AG04450 (cell line): ENCODE results near the gene GRK2. TPM values are rescaled to one million over a fixed set of nuclear protein-coding genes. Genes with fewer than 3 reads are reported as not detected.
"Not testable (repeated sequence)": the region's sequence is repeated elsewhere in the genome, so short reads cannot be mapped to it uniquely, and the experiment has no call there.

Experiments used
- CTCF ChIA-PET: fragments of 300-600, 350-600 bp; formaldehyde crosslinking; extraction: SDS; loops from one replicate; lab custom pipeline; 2022; ENCODE audit warnings: antibody characterized with exemption, inconsistent platforms; lab: Charles Lee
- POLR2A ChIA-PET: fragments of 350-600 bp; formaldehyde crosslinking; extraction: SDS; loops from one replicate; lab custom pipeline; 2021; ENCODE audit warnings: antibody characterized with exemption, inconsistent platforms; lab: Yijun Ruan, JAX
- DNase-seq: peaks from one replicate; pipeline ENCODE4 v3.0.0-alpha.2; 2011; ENCODE audit warnings: low read depth, low spot score
- H3K27ac ChIP-seq: one replicate; pipeline ENCODE4 v1.5.1; 2012; ENCODE audit warnings: low read depth, low read length, control low read depth
- H3K27me3 ChIP-seq: one replicate; pipeline ENCODE4 v1.6.0; 2012; ENCODE audit warnings: low read length; ENCODE audit not compliant: control insufficient read depth, insufficient read depth
- H3K4me3 ChIP-seq: 2 replicates; pipeline ENCODE4 v1.5.1; 2011; ENCODE audit warnings: mild to moderate bottlenecking, low read depth, low read length, control low read depth
- H3K9me3 ChIP-seq: 2 replicates; pipeline ENCODE4 v1.5.1; 2012; ENCODE audit warnings: low read length; ENCODE audit not compliant: control insufficient read depth, insufficient read depth
- polyA plus RNA-seq: library from polyadenylated mRNA; depleted of rRNA; stranded (reverse); fragments of >200 nt; gene quantifications from 2 replicates; pipeline ENCODE4 v1.2.3, GENCODE V29; 2011
- TF ChIP-seq, protein P1 (sequence below): IDR thresholded peaks from 2 replicates; pipeline ENCODE4 v1.5.1; 2011; ENCODE audit warnings: low read depth, low read length, control low read depth, inconsistent platforms

Gene GRK2
- polyA plus RNA-seq, 1 experiment: 17.3 TPM

DNA sequence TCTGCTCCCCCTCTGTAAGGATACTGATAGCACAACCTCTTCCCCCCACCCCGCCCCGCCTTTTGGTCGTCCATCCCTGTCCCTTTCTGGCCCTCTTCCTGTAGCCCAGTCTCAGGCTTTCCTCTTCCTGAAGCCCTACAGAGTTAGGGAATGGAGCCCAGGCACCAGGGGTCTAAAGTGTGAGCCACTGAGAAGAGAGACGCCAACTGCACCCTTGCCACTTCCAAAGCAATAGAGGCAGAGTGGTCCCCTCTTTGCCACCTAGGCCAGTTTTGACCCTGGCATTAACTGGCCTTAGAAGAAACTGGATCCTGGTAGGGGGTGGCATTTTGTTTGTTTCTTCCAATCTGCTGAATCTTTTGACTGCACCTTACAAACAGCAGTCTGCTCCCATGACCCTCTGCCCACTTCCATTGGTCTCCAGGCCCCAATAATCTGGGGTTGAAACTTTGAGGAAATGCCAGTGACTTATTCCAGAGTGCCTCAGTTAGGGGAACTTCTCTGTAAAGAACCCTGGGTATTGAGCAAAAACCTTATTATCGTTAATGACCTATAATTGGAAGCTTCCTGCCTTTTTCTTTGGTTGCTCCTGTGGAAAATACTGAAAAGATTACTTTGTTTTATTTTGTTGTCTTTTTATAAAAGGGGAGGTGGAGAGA lies 9.7 kb upstream of the GRK2 start:
- Histone ChIP-seq H3K27me3 (no peaks in the 10 kb centered on the region), H3K27ac (no peak overlapping the region), H3K4me3 (no peak overlapping the region), H3K9me3 (no peaks in the 10 kb centered on the region)
- POLR2A ChIA-PET: no interaction called here
- TF ChIP-seq, protein P1, sequence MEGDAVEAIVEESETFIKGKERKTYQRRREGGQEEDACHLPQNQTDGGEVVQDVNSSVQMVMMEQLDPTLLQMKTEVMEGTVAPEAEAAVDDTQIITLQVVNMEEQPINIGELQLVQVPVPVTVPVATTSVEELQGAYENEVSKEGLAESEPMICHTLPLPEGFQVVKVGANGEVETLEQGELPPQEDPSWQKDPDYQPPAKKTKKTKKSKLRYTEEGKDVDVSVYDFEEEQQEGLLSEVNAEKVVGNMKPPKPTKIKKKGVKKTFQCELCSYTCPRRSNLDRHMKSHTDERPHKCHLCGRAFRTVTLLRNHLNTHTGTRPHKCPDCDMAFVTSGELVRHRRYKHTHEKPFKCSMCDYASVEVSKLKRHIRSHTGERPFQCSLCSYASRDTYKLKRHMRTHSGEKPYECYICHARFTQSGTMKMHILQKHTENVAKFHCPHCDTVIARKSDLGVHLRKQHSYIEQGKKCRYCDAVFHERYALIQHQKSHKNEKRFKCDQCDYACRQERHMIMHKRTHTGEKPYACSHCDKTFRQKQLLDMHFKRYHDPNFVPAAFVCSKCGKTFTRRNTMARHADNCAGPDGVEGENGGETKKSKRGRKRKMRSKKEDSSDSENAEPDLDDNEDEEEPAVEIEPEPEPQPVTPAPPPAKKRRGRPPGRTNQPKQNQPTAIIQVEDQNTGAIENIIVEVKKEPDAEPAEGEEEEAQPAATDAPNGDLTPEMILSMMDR: no peak
- DNase-seq: no peak
- CTCF ChIA-PET: no interaction called here

DNA sequence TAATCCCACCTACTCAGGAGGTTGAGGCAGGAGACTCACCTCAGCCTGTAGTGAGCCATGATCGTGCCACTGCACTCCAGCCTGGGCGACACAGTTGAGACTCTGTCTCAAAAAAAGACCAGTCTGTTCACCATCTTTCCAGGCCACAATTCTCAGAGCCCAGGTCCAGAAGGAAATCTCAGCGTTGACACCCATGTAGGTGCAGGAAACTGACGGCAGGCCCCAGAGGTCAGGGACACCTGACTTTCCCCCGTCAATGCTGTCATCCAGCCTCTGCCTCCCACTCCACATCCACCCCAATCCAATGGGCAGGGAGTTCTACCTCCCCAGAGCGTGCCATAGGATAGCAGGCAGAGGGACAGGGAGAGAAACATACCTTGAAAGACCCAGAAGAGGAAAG lies 5.9 kb upstream of the GRK2 start:
- ChIA-PET POLR2A (no interaction called here), CTCF (no interaction called here)

DNA sequence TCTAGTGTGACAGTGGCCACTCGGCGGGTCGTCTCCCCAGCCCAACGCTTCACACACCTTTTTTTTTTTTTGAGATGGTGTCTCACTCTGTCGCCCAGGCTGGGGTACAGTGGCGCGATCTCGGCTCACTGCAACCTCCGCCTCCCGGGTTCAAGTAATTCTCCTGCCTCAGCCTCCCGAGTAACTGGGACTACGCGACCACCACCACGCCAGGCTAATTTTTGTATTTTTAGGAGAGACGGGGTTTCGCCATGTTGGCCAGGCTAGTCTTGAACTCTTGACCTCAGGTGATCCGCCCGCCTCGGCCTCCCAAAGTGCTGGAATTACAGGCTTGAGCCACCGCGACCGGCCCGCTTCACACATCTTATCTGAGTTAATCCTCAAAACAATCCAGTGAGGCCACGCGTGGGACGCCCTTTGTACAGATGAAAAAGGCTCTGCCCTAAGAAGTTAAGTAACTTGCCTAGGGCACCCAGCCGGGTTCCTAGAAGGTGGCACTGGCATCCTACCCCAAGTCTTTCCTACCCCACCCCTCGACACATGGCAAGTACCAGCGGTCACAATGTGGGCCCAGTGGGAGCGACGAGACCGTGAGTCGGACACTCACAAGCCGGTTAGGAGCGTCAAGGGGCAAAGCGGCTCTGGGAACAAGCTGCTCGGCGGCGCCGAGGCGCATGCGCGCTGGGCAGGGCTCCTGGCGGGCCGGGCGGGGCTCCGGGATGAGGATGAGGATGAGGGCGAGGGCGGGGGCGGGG lies 5.2 kb upstream of the GRK2 start:
- not testable (repeated sequence) for H3K9me3 ChIP-seq, H3K27me3 ChIP-seq, H3K27ac ChIP-seq, DNase-seq
- CTCF ChIA-PET: interaction anchor here (0.6 to 4.9 kb wide), 14 partner anchors 8 to 339 kb away, joined by 3 to 71 read pairs (median 6); partner anchors contain the start of gene ANKRD13D
- POLR2A ChIA-PET: interaction anchor here (1.0 to 3.2 kb wide), 3 partner anchors 8 to 56 kb away, joined by 3 to 18 read pairs (median 5); no protein-coding TSS in a partner anchor
- peak overlapping the region; percentile 54 for H3K4me3 ChIP-seq

More for the DNA sequence above, 5.9 kb upstream of the GRK2 start:
- H3K9me3 ChIP-seq: no peaks in the 10 kb centered on the region
- DNase-seq: no peak
- TF ChIP-seq, protein P1: no peak
- no peaks in the 10 kb centered on the region for H3K27me3 ChIP-seq
- H3K4me3 ChIP-seq: no peak overlapping the region
- no peak overlapping the region for H3K27ac ChIP-seq

DNA sequence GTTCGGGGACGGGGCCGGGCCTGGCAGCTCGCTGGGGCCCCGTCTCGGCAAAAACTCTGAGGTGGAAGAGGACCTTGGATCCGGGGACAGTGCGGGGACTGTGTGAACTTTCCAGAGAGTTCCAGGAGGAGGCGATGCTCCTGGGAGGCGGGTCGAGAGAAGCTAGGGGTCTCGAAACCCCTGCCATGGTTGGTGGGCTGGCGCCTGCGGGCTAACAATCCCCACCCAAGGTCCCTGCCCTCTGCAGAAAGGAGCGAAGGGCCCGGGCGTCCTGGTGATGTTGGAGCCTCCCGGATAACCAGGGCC lies 4.7 kb upstream of the GRK2 start:
- ChIA-PET CTCF (interaction anchor here (0.6 to 4.9 kb wide), 17 partner anchors 9 to 339 kb away, joined by 3 to 71 read pairs (median 6); partner anchors contain the start of gene ANKRD13D), POLR2A (interaction anchor here (0.5 to 3.2 kb wide), 4 partner anchors 9 to 56 kb away, joined by 3 to 18 read pairs (median 6); no protein-coding TSS in a partner anchor)
- H3K27ac ChIP-seq: no peak overlapping the region
- no peak for DNase-seq
- TF ChIP-seq, protein P1: peak; percentile 17; the same call in 1 of the 2 replicates
- no peaks in the 10 kb centered on the region for H3K9me3 ChIP-seq
- H3K4me3 ChIP-seq: peak overlapping the region; percentile 44
- no peaks in the 10 kb centered on the region for H3K27me3 ChIP-seq

DNA sequence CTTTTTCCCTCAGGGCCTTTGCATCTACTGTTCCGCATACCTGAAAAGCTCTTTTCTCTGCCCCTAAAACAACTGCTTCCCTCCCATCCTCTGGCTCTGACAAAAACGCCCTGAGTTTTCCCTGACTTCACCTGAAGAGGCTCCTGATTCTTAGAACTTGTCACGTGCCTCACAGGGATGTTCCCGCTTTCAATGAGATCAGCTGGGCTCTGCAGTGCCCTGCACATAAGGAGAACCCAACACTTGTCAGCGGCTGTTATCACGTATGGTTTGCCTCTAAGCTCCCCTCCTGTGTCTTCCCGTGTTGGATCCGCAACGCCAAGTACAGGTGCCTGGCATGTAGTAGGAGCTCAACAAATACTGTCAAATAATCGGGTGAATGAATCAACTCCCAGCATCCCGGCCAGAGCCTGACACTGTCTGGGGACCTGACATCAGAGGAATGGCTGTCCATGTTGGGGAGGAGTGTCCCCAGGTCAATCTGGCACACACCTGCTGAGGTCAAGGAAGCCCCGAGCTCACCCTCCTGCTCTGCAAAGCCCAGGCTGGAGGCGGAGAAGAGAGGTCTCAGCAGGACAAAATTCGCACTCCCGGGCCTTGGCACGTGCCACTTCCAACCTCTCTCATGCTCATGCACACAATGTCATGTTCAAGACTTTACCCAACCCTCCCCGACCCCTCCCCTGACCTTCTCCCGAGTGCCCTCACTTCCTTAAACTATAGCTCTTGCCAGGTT lies 4.2 kb upstream of the GRK2 start:
- no peaks in the 10 kb centered on the region for H3K27me3 ChIP-seq
- ChIA-PET POLR2A (interaction anchor here (0.5 to 3.2 kb wide), 4 partner anchors 9 to 55 kb away, joined by 3 to 18 read pairs (median 6); no protein-coding TSS in a partner anchor), CTCF (interaction anchor here (0.5 to 4.9 kb wide), 21 partner anchors 9 to 157 kb away, joined by 3 to 71 read pairs (median 6); partner anchors contain the start of genes ANKRD13D and SSH3)
- no peak for DNase-seq
- H3K4me3 ChIP-seq: no peak overlapping the region
- H3K27ac ChIP-seq: no peak overlapping the region
- no peaks in the 10 kb centered on the region; the same call in 1 of the 2 replicates for H3K9me3 ChIP-seq
- TF ChIP-seq, protein P1: no peak
